ENCODE measurements around the gene NR3C2. TPM values are rescaled to one million over a fixed set of nuclear protein-coding genes. Genes with fewer than 3 reads are reported as not detected.

NR3C2 gene
- total RNA-seq, 2 experiments from 2014 or later: 6.1 to 6.4 TPM

DNA sequence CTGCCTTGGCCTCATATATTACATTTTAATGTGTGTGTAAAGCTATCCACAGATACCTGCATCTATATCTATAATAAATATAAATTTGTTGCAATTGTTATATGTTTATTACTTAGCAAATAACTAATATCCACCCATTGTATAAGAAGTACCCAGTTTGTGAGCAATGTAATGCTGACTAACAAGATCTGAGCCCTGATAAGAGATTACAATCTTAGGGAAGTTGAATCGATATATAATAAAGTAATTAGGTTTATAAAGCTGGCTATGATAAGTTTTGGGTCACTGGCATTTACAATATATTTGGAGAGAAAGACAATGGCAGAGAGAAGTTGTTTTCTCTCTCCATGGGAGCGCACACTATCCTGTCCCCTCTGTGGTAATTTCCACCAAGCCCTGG, 280.6 kb downstream of the NR3C2 start:
- ChIA-PET POLR2A (no interaction called here), CTCF (no interaction called here)
- no peaks in the 10 kb centered on the region for H3K36me3 Mint-ChIP-seq (ENCODE audit: low read depth)
- H3K4me1 Mint-ChIP-seq (ENCODE audit: low read depth): peaks cover 4% of the 10 kb centered on the region
- H3K27ac Mint-ChIP-seq: no peak overlapping the region
- intact Hi-C loops (cut with micrococcal nuclease): no loop called here
- H3K27me3 Mint-ChIP-seq: no peaks in the 10 kb centered on the region
- no peak overlapping the region for H3K4me3 Mint-ChIP-seq
- no peak for ATAC-seq
- no peak for DNase-seq
- H3K9me3 Mint-ChIP-seq: no peaks in the 10 kb centered on the region
- TF ChIP-seq, protein P1, sequence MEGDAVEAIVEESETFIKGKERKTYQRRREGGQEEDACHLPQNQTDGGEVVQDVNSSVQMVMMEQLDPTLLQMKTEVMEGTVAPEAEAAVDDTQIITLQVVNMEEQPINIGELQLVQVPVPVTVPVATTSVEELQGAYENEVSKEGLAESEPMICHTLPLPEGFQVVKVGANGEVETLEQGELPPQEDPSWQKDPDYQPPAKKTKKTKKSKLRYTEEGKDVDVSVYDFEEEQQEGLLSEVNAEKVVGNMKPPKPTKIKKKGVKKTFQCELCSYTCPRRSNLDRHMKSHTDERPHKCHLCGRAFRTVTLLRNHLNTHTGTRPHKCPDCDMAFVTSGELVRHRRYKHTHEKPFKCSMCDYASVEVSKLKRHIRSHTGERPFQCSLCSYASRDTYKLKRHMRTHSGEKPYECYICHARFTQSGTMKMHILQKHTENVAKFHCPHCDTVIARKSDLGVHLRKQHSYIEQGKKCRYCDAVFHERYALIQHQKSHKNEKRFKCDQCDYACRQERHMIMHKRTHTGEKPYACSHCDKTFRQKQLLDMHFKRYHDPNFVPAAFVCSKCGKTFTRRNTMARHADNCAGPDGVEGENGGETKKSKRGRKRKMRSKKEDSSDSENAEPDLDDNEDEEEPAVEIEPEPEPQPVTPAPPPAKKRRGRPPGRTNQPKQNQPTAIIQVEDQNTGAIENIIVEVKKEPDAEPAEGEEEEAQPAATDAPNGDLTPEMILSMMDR (IDR thresholded peaks at IDR 0.05): no peak

- intact Hi-C loops (cut with micrococcal nuclease): no loop called here
- Mint-ChIP-seq H3K27me3 (no peaks in the 10 kb centered on the region), H3K36me3 (ENCODE audit: low read depth) (peaks cover 1% of the 10 kb centered on the region), H3K4me1 (ENCODE audit: low read depth) (peaks cover 4% of the 10 kb centered on the region), H3K4me3 (no peak overlapping the region), H3K27ac (no peak overlapping the region), H3K9me3 (no peaks in the 10 kb centered on the region)
- ChIA-PET POLR2A (no interaction called here), CTCF (interaction anchor here (1.4 kb wide), 1 partner anchor 9 kb away, joined by 3 read pairs; no protein-coding TSS in a partner anchor)
- DNase-seq: no peak
- ATAC-seq: no peak
- TF ChIP-seq, protein P1 (IDR thresholded peaks at IDR 0.05): no peak
Measured at GRCh38 chr4:148159793-148160192, 282.4 kb downstream of the NR3C2 start.

- TF ChIP-seq, protein P1 (IDR thresholded peaks at IDR 0.05): no peak
- no peak for ATAC-seq
- DNase-seq: no peak
- no peaks in the 10 kb centered on the region for H3K4me1 Mint-ChIP-seq (ENCODE audit: low read depth)
- H3K4me3 Mint-ChIP-seq: no peak overlapping the region
- intact Hi-C loops (cut with micrococcal nuclease): no loop called here
- ChIA-PET POLR2A (no interaction called here), CTCF (no interaction called here)
- H3K36me3 Mint-ChIP-seq (ENCODE audit: low read depth): peaks cover 9% of the 10 kb centered on the region
- H3K27ac Mint-ChIP-seq: no peak overlapping the region
- no peaks in the 10 kb centered on the region for H3K9me3 Mint-ChIP-seq
- no peaks in the 10 kb centered on the region for H3K27me3 Mint-ChIP-seq
Measured at GRCh38 chr4:148154769-148155168, 287.4 kb downstream of the NR3C2 start.

- H3K36me3 Mint-ChIP-seq (ENCODE audit: low read depth): peaks cover 9% of the 10 kb centered on the region
- intact Hi-C loops (cut with micrococcal nuclease): no loop called here
- H3K4me1 Mint-ChIP-seq (ENCODE audit: low read depth): no peaks in the 10 kb centered on the region
- H3K27me3 Mint-ChIP-seq: no peaks in the 10 kb centered on the region
- no peak overlapping the region for H3K4me3 Mint-ChIP-seq
- DNase-seq (no peak), ATAC-seq (no peak)
- ChIA-PET CTCF (no interaction called here), POLR2A (no interaction called here)
- no peak overlapping the region for H3K27ac Mint-ChIP-seq
- H3K9me3 Mint-ChIP-seq: no peaks in the 10 kb centered on the region
- TF ChIP-seq, protein P1 (IDR thresholded peaks at IDR 0.05): no peak
Measured at GRCh38 chr4:148152868-148153625, 289.2 kb downstream of the NR3C2 start.

GRCh38 chr4:148151806-148152205, 290.4 kb downstream of the NR3C2 start:
- intact Hi-C loops (cut with micrococcal nuclease): no loop called here
- H3K4me3 Mint-ChIP-seq: no peak overlapping the region

More at GRCh38 chr4:148151806-148152205, 290.4 kb downstream of the NR3C2 start:
- no peaks in the 10 kb centered on the region for H3K4me1 Mint-ChIP-seq (ENCODE audit: low read depth)
- no peaks in the 10 kb centered on the region for H3K27me3 Mint-ChIP-seq
- no peak for DNase-seq
- no peak overlapping the region for H3K27ac Mint-ChIP-seq
- H3K9me3 Mint-ChIP-seq: no peaks in the 10 kb centered on the region
- TF ChIP-seq, protein P1 (IDR thresholded peaks at IDR 0.05): no peak
- peaks cover 9% of the 10 kb centered on the region for H3K36me3 Mint-ChIP-seq (ENCODE audit: low read depth)
- no peak for ATAC-seq
- ChIA-PET CTCF (no interaction called here), POLR2A (no interaction called here)
